ENCODE results near the gene MST1. TPM values are rescaled to one million over a fixed set of nuclear protein-coding genes. Genes with fewer than 3 reads are reported as not detected.
"Not testable (repeated sequence)": the region's sequence is repeated elsewhere in the genome, so short reads cannot be mapped to it uniquely, and the experiment has no call there.

The MST1 gene
- total and polyA plus RNA-seq, 2 of the 8 experiments (the other 6 are each of a cell fraction or from before 2014, with no cell fraction given): 6.2 to 9.5 TPM

DNA sequence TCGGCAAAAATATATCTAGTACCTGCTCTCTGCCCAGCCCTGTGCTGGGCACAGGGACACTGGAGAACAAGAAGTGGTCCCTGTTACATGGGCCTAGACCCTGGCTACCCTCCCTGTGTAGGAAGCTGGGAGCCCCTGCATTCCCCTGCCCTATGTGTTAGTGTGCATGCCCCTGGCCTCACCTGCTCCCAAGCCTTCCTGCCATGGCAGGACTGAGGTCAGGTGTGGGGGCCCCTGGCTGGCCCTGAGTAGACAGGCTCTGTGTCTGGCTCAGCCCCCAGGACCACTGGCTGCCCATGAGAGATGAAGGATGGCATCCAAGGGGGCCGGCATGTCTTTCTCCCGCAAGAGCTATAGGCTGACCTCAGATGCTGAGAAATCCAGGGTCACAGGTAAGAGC, 1.6 kb upstream of the MST1 start:
- not testable (repeated sequence) for H3K4me1 ChIP-seq (replicated peaks in 1 of 4; ENCODE audit: control insufficient read depth in 3 of 4, insufficient read depth in 4 of 4, low read length in 3 of 4); H3K23ac ChIP-seq (ENCODE audit: insufficient read length); H2BK12ac ChIP-seq (ENCODE audit: low read depth, low read length); DNase-seq (ENCODE audit: low read depth in 1 of 2, low spot score in 2 of 2); H2AK5ac ChIP-seq (ENCODE audit: low read depth, low read length); H4K91ac ChIP-seq (replicated peaks; ENCODE audit: insufficient read length, low read length); H3K79me1 ChIP-seq (ENCODE audit: low read depth, low read length); H3K27me3 ChIP-seq (replicated peaks in 1 of 4; ENCODE audit: control insufficient read depth in 3 of 4, extremely low read depth in 1 of 4, insufficient read depth in 3 of 4, low read length in 3 of 4); H2AFZ ChIP-seq (ENCODE audit: low read length); H2BK5ac ChIP-seq (ENCODE audit: low read depth, low read length); H3K9me3 ChIP-seq (ENCODE audit: insufficient read depth in 2 of 2, low read depth in 1 of 2, low read length in 1 of 2); H3K18ac ChIP-seq (ENCODE audit: extremely low read depth, low read length); H2BK20ac ChIP-seq (ENCODE audit: low read length); FAIRE-seq; H4K8ac ChIP-seq (ENCODE audit: extremely low read depth, insufficient read depth, low read length); H3K36me3 ChIP-seq (ENCODE audit: control insufficient read depth in 2 of 4, insufficient read depth in 4 of 4, low read length in 3 of 4); H2BK120ac ChIP-seq (replicated peaks; ENCODE audit: low read depth, low read length); H3K79me2 ChIP-seq (ENCODE audit: control insufficient read depth in 1 of 2, insufficient read depth in 2 of 2, low read length in 2 of 2); H3K9ac ChIP-seq (replicated peaks in 1 of 4; ENCODE audit: extremely low read depth in 1 of 4, low read depth in 3 of 4, low read length in 3 of 4); H4K5ac ChIP-seq (ENCODE audit: insufficient read length, low read depth, low read length); H2BK15ac ChIP-seq (ENCODE audit: low read length); H3K27ac ChIP-seq (ENCODE audit: low read depth, low read length); H3K4me3 ChIP-seq (ENCODE audit: extremely low read depth in 1 of 4, insufficient read depth in 2 of 4, low read depth in 3 of 4, low read length in 4 of 4); H3K56ac ChIP-seq (replicated peaks; ENCODE audit: insufficient read length, low read depth, low read length); H3K14ac ChIP-seq (ENCODE audit: insufficient read length); H4K20me1 ChIP-seq (replicated peaks in 1 of 2; ENCODE audit: control insufficient read depth in 1 of 2, insufficient read depth in 2 of 2, low read length in 2 of 2); H3K4ac ChIP-seq (replicated peaks; ENCODE audit: insufficient read length, low read depth, low read length)
- CTCF ChIA-PET (ENCODE audit: partially characterized antibody): interaction anchor here (0.6 to 1.0 kb wide), 2 partner anchors 10 to 28 kb away, joined by 3 read pairs; partner anchors contain the start of gene AMIGO3
- 100% methylated on average over 2 of the region's 3 CpGs; no CpG with 5 or more reads in 1 of the 2 experiments for WGBS, 2 experiments (ENCODE audit: extremely low coverage in 1 of 2, insufficient coverage in 1 of 2, insufficient read length in 1 of 2, insufficient replicate concordance in 2 of 2, low coverage in 1 of 2, low lambda C conversion rate in 2 of 2, missing lambda C conversion rate in 1 of 2)
- POLR2A ChIA-PET (ENCODE audit: partially characterized antibody): interaction anchor here (0.8 kb wide), 1 partner anchor 139 kb away, joined by 3 read pairs; no protein-coding TSS in a partner anchor
- H3K4me2 ChIP-seq (ENCODE audit: insufficient read depth in 1 of 2, low read depth in 2 of 2, low read length in 2 of 2): peak overlapping the region in 1 of 2 experiments; percentile 44; a peak in 1 of 4 replicates
- peaks cover 13% of the 10 kb centered on the region for H3K23me2 ChIP-seq (ENCODE audit: low read depth, low read length)
